Head of caudate nucleus (tissue), 42 donors: ENCODE results near the gene CWF19L2.

Experiments used
- DNase-seq, 42 donors: peaks; one replicate each; pipeline versions ENCODE4 v3.0.0 to v3.0.0-alpha.2; 2020 to 2021; ENCODE audit warnings: mixed read lengths in 7 of 42
- intact Hi-C: fragments of 100-400 bp; cut with DNase I; formaldehyde crosslinking; loops from one replicate; pipeline ENCODE4 v1.15.0; 2022

The CWF19L2 gene

DNA sequence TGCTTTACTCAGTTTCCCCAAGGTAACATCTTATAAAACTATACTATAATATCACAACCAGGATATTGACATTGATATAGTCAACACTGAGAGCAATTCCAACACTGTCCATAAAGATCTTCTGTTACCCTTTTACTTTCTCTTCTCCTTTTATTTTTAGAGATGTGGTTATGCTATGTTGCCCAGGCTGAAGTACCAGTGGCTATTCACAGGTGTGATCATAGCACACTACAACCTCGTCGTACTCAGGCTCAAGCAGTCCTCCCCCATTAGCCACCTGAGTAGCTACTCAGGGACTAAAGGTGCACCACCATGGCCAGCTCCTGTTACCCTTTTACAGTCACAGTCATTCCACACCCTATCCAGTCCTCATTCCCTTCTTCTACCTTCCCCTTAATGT, 119.7 kb downstream of the CWF19L2 start:
- intact Hi-C loops = no loop called here
- DNase-seq = no peak

DNA sequence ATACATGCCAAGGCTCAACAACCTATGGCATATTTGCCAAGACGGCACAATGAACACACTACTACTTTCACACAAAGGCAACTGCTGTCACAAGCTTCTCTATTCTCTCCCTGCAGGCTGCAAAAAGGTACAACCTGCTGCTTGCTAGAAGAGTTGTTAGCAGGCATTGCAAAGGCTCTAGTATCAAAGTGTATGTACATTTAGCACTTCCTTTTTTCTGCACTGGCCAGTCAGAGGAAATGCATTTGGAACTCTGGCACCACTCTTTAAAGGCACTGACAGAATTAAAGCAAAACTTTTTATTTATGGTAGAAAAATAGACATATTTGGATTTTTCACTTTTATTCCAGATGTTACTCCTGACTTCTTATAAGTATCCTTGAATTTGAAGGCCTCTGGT, 125.9 kb downstream of the CWF19L2 start:
- intact Hi-C loops = no loop called here
- DNase-seq = no peak

DNA sequence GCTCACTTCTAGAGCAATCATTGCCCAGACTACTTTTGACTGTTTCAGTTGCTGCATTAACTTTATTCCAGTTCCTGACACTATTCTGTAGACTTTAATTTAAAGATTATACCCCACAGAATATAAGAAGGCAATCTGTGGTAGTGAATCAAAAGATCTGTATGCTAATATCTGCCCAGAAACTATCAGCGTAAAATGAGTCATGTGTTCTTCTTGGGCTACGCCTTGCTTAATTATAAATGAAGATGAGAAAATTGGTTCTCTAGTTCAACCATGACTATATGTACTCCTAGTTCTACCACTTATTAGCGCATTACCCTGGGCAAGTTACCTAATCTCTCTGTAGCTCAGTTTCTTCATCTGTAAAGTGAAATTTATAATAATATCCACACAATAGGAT, 128.5 kb downstream of the CWF19L2 start:
- intact Hi-C loops = no loop called here
- DNase-seq = no peak

DNA sequence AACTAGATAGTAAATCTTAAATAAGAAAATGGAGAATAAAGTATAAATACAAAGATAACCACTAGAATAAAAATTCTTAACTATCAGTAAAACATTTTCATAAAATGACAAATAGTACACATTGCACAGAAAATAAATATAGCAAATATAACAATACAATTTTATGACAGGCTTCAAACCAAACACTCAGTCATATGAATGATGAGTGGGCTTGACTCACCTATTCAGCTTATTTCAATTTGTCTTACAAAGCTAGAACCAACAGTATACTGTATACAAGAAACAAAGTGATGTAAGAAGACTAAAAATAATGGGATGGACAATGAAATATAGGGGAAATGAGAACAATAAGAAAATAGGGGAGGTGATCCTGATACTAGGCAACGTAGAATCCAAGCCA, 141.2 kb downstream of the CWF19L2 start:
- no peak for DNase-seq
- intact Hi-C loops = no loop called here

- DNase-seq = no peak
- intact Hi-C loops = no loop called here
These were observed 149.6 kb downstream of the CWF19L2 start for GRCh38 chr11:107307991-107308390.

DNA sequence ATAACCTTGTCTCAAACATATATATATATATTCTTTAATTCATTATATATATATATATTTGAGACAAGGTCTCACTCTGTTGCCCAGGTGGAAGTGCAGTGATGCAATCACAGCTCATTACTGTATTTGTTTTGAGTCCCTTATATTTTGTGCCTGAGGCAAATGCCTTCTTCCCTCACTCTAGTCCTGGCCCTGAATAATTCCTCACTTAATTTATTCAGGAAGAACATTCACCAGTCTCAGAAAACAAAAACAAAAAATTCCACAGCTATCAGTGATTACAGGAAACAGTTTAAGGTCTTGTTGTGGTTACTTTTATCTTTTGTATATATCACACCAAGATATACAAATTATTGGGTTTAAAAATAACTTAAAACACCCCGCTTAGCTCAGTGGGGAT, 155.7 kb downstream of the CWF19L2 start:
- intact Hi-C loops = no loop called here
- no peak for DNase-seq

- intact Hi-C loops = no loop called here
These were observed 163.8 kb downstream of the CWF19L2 start for GRCh38 chr11:107293677-107294344.

GRCh38 chr11:107282195-107282594, 175.4 kb downstream of the CWF19L2 start:
- no peak for DNase-seq
- intact Hi-C loops = no loop called here

More at GRCh38 chr11:107293677-107294344, 163.8 kb downstream of the CWF19L2 start:
- peak in 22 of 42 donors; percentile 2 to 41 (median 18) for DNase-seq
